Astrocyte (in vitro differentiated cells and primary cell): Measurements from ENCODE around the gene GYS1. TPM values are rescaled to one million over a fixed set of nuclear protein-coding genes. Genes with fewer than 3 reads are reported as not detected.
"Not testable (repeated sequence)": the region's sequence is repeated elsewhere in the genome, so short reads cannot be mapped to it uniquely, and the experiment has no call there.

Experiments
- DNase-seq: peaks from one replicate; pipeline ENCODE4 v3.0.0-alpha.2; 2010; ENCODE audit warnings: low read depth
- FAIRE-seq: peaks from 2 replicates; lab custom pipeline; 2011; peaks lifted over from hg19 to GRCh38; lab: Jason Lieb, UNC
- H2AFZ ChIP-seq: 2 replicates; pipeline ENCODE4 v1.6.0; 2012; ENCODE audit warnings: low read depth, low read length, inconsistent platforms
- H3K27ac ChIP-seq: 2 replicates; pipeline ENCODE4 v1.5.1; 2011; ENCODE audit warnings: low read depth, low read length, inconsistent platforms
- H3K27me3 ChIP-seq: 2 replicates; pipeline ENCODE4 v1.6.0; 2011; ENCODE audit warnings: low read length, inconsistent platforms; ENCODE audit not compliant: insufficient read depth
- H3K36me3 ChIP-seq: 2 replicates; pipeline ENCODE4 v1.5.1; 2011; ENCODE audit warnings: low read length, inconsistent platforms; ENCODE audit not compliant: insufficient read depth
- H3K4me1 ChIP-seq: 2 replicates; pipeline ENCODE4 v1.5.1; 2011; ENCODE audit warnings: low read length, inconsistent platforms; ENCODE audit not compliant: insufficient read depth
- H3K4me2 ChIP-seq: 2 replicates; pipeline ENCODE4 v1.6.0; 2012; ENCODE audit warnings: low read length, inconsistent platforms
- H3K4me3 ChIP-seq: 2 replicates; pipeline ENCODE4 v1.5.1; 2011; ENCODE audit warnings: low read depth, mild to moderate bottlenecking, low read length, inconsistent platforms; ENCODE audit not compliant: insufficient read depth
- H3K79me2 ChIP-seq: 2 replicates; pipeline ENCODE4 v1.6.0; 2012; ENCODE audit warnings: mild to moderate bottlenecking, low read length, inconsistent platforms; ENCODE audit not compliant: insufficient read depth
- H3K9ac ChIP-seq: 2 replicates; pipeline ENCODE4 v1.6.0; 2012; ENCODE audit warnings: mild to moderate bottlenecking, low read length, inconsistent platforms
- H3K9me3 ChIP-seq: 2 replicates; pipeline ENCODE4 v1.5.1; 2012; ENCODE audit warnings: low read depth, mild to moderate bottlenecking, low read length, inconsistent platforms; ENCODE audit not compliant: insufficient read depth
- H4K20me1 ChIP-seq: 2 replicates; pipeline ENCODE4 v1.6.0; 2012; ENCODE audit warnings: low read length, inconsistent platforms; ENCODE audit not compliant: insufficient read depth
- H3K27ac Mint-ChIP-seq: one replicate; pipeline ENCODE4 v1.8.0; 2021; ENCODE audit warnings: mild to moderate bottlenecking, mixed read lengths; ENCODE audit not compliant: unreplicated experiment
- H3K27me3 Mint-ChIP-seq: one replicate; pipeline ENCODE4 v1.8.0; 2021; ENCODE audit warnings: low read depth, mixed read lengths; ENCODE audit not compliant: unreplicated experiment
- H3K36me3 Mint-ChIP-seq: one replicate; pipeline ENCODE4 v1.8.0; 2021; ENCODE audit warnings: low read depth, mixed read lengths; ENCODE audit not compliant: unreplicated experiment
- H3K4me1 Mint-ChIP-seq: one replicate; pipeline ENCODE4 v1.8.0; 2021; ENCODE audit warnings: low read depth, mixed read lengths; ENCODE audit not compliant: unreplicated experiment
- H3K4me3 Mint-ChIP-seq: one replicate; pipeline ENCODE4 v1.8.0; 2021; ENCODE audit warnings: mild to moderate bottlenecking, moderate library complexity, mixed read lengths; ENCODE audit not compliant: unreplicated experiment
- H3K9me3 Mint-ChIP-seq: one replicate; pipeline ENCODE4 v1.8.0; 2021; ENCODE audit warnings: mild to moderate bottlenecking, mixed read lengths; ENCODE audit not compliant: unreplicated experiment
- total RNA-seq: library from RNA; stranded (reverse); gene quantifications from 2 replicates; pipeline ENCODE4 v1.2.1, GENCODE V29; 2021
- TF ChIP-seq, protein P1 (sequence below): IDR thresholded peaks from 2 replicates; pipeline ENCODE4 v1.5.1; 2011; ENCODE audit warnings: low read depth, mild to moderate bottlenecking, inconsistent platforms, low read length, moderate library complexity; ENCODE audit not compliant: insufficient read depth

GYS1 gene
- total RNA-seq, 1 donor from 2014 or later: 86.0 TPM

DNA sequence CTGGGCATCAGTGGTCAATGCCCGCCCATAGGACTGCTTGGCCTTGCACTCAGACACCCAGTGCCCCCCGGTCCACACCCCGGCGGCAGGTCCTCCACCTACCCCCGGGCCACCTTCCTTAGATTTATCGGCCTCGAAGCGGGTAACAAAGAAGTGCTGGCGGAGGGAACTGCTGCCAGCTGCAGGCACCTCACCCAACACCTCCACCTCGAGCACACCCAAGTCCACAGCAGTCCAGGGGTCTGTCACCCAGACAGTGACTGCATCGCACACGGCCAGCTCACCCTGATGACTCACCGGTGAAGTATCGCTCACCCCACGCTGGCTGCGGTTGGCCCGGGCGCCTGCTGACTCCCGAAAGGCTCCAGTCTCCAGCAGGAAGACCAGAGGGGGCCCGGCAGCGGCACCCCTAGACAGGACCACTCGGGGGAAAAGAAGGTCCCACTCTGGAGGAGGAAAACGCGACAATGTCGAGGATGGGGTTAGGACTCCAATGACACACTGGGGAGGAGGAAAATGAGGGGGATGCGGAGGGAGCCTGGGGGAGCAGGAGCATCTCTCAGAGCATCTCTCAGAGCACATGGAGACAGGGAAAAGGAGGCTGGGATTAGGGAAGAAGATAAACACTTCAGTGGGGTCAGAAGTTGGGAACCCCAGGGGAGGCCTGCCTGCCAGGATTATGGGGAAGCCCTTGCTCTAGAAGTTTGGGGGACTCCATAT, 45.6 kb upstream of the GYS1 start:
- peaks cover 19% of the 10 kb centered on the region for H3K4me1 Mint-ChIP-seq
- not testable (repeated sequence) for H4K20me1 ChIP-seq, H3K79me2 ChIP-seq, H3K27me3 Mint-ChIP-seq, H3K9me3 ChIP-seq, H3K9me3 Mint-ChIP-seq, H3K36me3 Mint-ChIP-seq, H3K27me3 ChIP-seq, H3K36me3 ChIP-seq, H3K4me3 ChIP-seq
- peak overlapping the region; percentile 81 for H3K27ac ChIP-seq
- H3K4me2 ChIP-seq: peak overlapping the region; percentile 62
- H3K4me3 Mint-ChIP-seq: peak overlapping the region; percentile 69
- peak overlapping the region; percentile 50 for H3K9ac ChIP-seq
- peak overlapping the region; percentile 34 for H2AFZ ChIP-seq
- peaks cover 19% of the 10 kb centered on the region for H3K4me1 ChIP-seq
- H3K27ac Mint-ChIP-seq: peak overlapping the region; percentile 95
- DNase-seq: peak; percentile 78
- FAIRE-seq: peak; percentile 17

- Histone ChIP-seq H3K4me1 (peaks cover 19% of the 10 kb centered on the region), H3K27ac (peak overlapping the region; percentile 64), H3K4me2 (peak overlapping the region; percentile 62), H3K9ac (peak overlapping the region; percentile 35)
- H3K4me3 ChIP-seq, H3K4me3 Mint-ChIP-seq, H3K36me3 ChIP-seq, H2AFZ ChIP-seq, H3K79me2 ChIP-seq, H3K27me3 Mint-ChIP-seq, H3K27me3 ChIP-seq, DNase-seq, FAIRE-seq, H3K9me3 Mint-ChIP-seq, H4K20me1 ChIP-seq, H3K9me3 ChIP-seq, H3K36me3 Mint-ChIP-seq: not testable (repeated sequence)
- H3K4me1 Mint-ChIP-seq: peaks cover 19% of the 10 kb centered on the region
- H3K27ac Mint-ChIP-seq: peak overlapping the region; percentile 89
Measured at GRCh38 chr19:49038111-49038510, 45.0 kb upstream of the GYS1 start.

DNA sequence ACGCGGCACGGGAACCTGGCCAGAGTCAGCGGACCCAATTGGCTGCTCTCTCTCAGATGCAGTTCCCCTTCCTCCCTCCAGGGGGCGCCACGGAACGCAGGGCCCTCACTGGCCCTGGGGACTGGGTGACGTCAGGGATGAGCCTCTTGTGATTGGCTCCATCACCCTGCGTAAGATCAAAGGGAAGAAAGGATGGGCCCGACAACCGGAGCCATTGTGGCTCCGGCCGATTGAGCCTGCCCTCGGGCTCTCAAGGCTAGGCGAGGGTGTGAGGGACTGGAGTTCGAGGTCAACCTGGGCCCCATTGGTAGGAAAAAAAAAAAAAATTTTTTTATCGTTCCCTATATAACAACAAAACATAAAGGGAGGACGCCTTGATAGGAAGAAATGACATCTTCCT, 43.7 kb upstream of the GYS1 start, which contains the start of gene CGB1:
TSS of gene CGB1 (minus strand) at position 81 of the 400 bp plus-strand sequence. CDS start 184 bp downstream, outside the sequence.
- DNase-seq, H3K4me3 ChIP-seq, H3K27ac ChIP-seq, H2AFZ ChIP-seq, H3K79me2 ChIP-seq, H3K36me3 Mint-ChIP-seq, H3K27me3 Mint-ChIP-seq, H4K20me1 ChIP-seq, H3K27me3 ChIP-seq, H3K4me3 Mint-ChIP-seq, H3K9me3 Mint-ChIP-seq, H3K9ac ChIP-seq, H3K4me2 ChIP-seq, H3K27ac Mint-ChIP-seq, FAIRE-seq, H3K36me3 ChIP-seq, H3K9me3 ChIP-seq: not testable (repeated sequence)
- TF ChIP-seq, protein P1, sequence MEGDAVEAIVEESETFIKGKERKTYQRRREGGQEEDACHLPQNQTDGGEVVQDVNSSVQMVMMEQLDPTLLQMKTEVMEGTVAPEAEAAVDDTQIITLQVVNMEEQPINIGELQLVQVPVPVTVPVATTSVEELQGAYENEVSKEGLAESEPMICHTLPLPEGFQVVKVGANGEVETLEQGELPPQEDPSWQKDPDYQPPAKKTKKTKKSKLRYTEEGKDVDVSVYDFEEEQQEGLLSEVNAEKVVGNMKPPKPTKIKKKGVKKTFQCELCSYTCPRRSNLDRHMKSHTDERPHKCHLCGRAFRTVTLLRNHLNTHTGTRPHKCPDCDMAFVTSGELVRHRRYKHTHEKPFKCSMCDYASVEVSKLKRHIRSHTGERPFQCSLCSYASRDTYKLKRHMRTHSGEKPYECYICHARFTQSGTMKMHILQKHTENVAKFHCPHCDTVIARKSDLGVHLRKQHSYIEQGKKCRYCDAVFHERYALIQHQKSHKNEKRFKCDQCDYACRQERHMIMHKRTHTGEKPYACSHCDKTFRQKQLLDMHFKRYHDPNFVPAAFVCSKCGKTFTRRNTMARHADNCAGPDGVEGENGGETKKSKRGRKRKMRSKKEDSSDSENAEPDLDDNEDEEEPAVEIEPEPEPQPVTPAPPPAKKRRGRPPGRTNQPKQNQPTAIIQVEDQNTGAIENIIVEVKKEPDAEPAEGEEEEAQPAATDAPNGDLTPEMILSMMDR: peak; percentile 20
- peaks cover 13% of the 10 kb centered on the region for H3K4me1 ChIP-seq
- peaks cover 11% of the 10 kb centered on the region for H3K4me1 Mint-ChIP-seq
